Fibroblast of the aortic adventitia (primary cell): ENCODE data around the gene SELL. TPM values are rescaled to one million over a fixed set of nuclear protein-coding genes. Genes with fewer than 3 reads are reported as not detected.
"Not testable (repeated sequence)": the region's sequence is repeated elsewhere in the genome, so short reads cannot be mapped to it uniquely, and the experiment has no call there.

ENCODE experiments used
- DNase-seq: peaks from one replicate; pipeline ENCODE4 v3.0.0-alpha.2; 2010; ENCODE audit warnings: low read depth
- H3K4me3 ChIP-seq: 2 replicates; pipeline ENCODE4 v1.5.1; 2011; ENCODE audit warnings: low read depth, mild to moderate bottlenecking, control low read depth, low read length, moderate library complexity
- CTCF ChIP-seq: IDR thresholded peaks from 2 replicates; pipeline ENCODE4 v1.5.1; 2011; ENCODE audit warnings: mild to moderate bottlenecking, low read length, control low read depth, inconsistent platforms; ENCODE audit not compliant: insufficient read depth
- total RNA-seq: library from RNA; depleted of rRNA; stranded (reverse); fragments of >200 nt; gene quantifications from 2 replicates; pipeline ENCODE4 v1.2.3, GENCODE V29; 2012; ENCODE audit warnings: low replicate concordance

The SELL gene
- total RNA-seq, 1 donor = 0.27 TPM

GRCh38 chr1:169725930-169726329 is 14.5 kb upstream of the SELL start:
- no peak overlapping the region for H3K4me3 ChIP-seq
- DNase-seq = no peak
- TF ChIP-seq CTCF = no peak

- no peak for DNase-seq
- TF ChIP-seq CTCF = no peak
- H3K4me3 ChIP-seq = no peak overlapping the region
Measured at GRCh38 chr1:169724168-169724567, 12.7 kb upstream of the SELL start.

GRCh38 chr1:169723763-169724162 is 12.3 kb upstream of the SELL start:
- no peak for DNase-seq
- H3K4me3 ChIP-seq = no peak overlapping the region
- no peak for TF ChIP-seq CTCF

- TF ChIP-seq CTCF = no peak
- DNase-seq = no peak
- H3K4me3 ChIP-seq = no peak overlapping the region
Measured at GRCh38 chr1:169722779-169723178, 11.4 kb upstream of the SELL start.

- not testable (repeated sequence) for H3K4me3 ChIP-seq, DNase-seq
Measured at GRCh38 chr1:169715100-169715499, 3.7 kb upstream of the SELL start.

GRCh38 chr1:169713090-169713489 is 1.7 kb upstream of the SELL start:
- DNase-seq, H3K4me3 ChIP-seq: not testable (repeated sequence)

- TF ChIP-seq CTCF = no peak
- DNase-seq = no peak
- H3K4me3 ChIP-seq = no peak overlapping the region
Measured at GRCh38 chr1:169712309-169712631, 850 bp upstream of the SELL start.

- H3K4me3 ChIP-seq = no peak overlapping the region
- TF ChIP-seq CTCF = no peak
- DNase-seq = no peak
Measured at GRCh38 chr1:169708647-169709046, 2.8 kb downstream of the SELL start.
